Loucy (cell line): Measurements from ENCODE around the gene LRRC4B.

Experiments used
- H2AFZ ChIP-seq: fragments of 200-600 bp; sonication (generic); 2 replicates; pipeline ENCODE4 v1.6.0; 2016; ENCODE audit warnings: antibody characterized with exemption, mild to moderate bottlenecking, low read length, moderate library complexity
- H3F3A ChIP-seq: fragments of 200-600 bp; 2 replicates; pipeline ENCODE4 v1.6.0; 2016; ENCODE audit warnings: antibody characterized with exemption, low read depth, mild to moderate bottlenecking
- H3K27me3 ChIP-seq: fragments of 200-600 bp; sonication (generic); 2 replicates; pipeline ENCODE4 v1.6.1; 2014; ENCODE audit warnings: low read length, mild to moderate bottlenecking; ENCODE audit not compliant: insufficient read depth, poor library complexity, severe bottlenecking
- H3K36me3 ChIP-seq: fragments of 200-600 bp; sonication (generic); 2 replicates; pipeline ENCODE4 v1.6.1; 2016; ENCODE audit warnings: low read length; ENCODE audit not compliant: insufficient read depth
- H3K4me1 ChIP-seq: fragments of 200-600 bp; sonication (generic); 2 replicates; pipeline ENCODE4 v1.5.1; 2014; ENCODE audit warnings: low read length, mild to moderate bottlenecking; ENCODE audit not compliant: insufficient read depth, poor library complexity, severe bottlenecking
- H3K4me2 ChIP-seq: fragments of 200-600 bp; sonication (generic); 2 replicates; pipeline ENCODE4 v1.6.0; 2014; ENCODE audit warnings: antibody characterized with exemption, low read length, low read depth, mild to moderate bottlenecking; ENCODE audit not compliant: poor library complexity, severe bottlenecking
- H3K4me3 ChIP-seq: fragments of 200-600 bp; sonication (generic); 2 replicates; pipeline ENCODE4 v1.5.1; 2014; ENCODE audit warnings: low read length, mild to moderate bottlenecking, mixed read lengths; ENCODE audit not compliant: poor library complexity, severe bottlenecking
- H3K79me2 ChIP-seq: fragments of 200-600 bp; sonication (generic); 2 replicates; pipeline ENCODE4 v1.6.1; 2014; ENCODE audit warnings: low read length; ENCODE audit not compliant: insufficient read depth
- H3K9ac ChIP-seq: fragments of 200-600 bp; sonication (generic); 2 replicates; pipeline ENCODE4 v1.6.0; 2014; ENCODE audit warnings: mild to moderate bottlenecking, low read depth, low read length, moderate library complexity; ENCODE audit not compliant: poor library complexity, severe bottlenecking
- H3K9me2 ChIP-seq: fragments of 200-600 bp; sonication (generic); replicated peaks from 2 replicates; pipeline ENCODE4 v1.6.1; 2016; ENCODE audit warnings: low read depth, low read length, mixed read lengths
- H3K9me3 ChIP-seq: fragments of 200-600 bp; sonication (generic); 2 replicates; pipeline ENCODE4 v1.6.1; 2014; ENCODE audit warnings: mild to moderate bottlenecking, antibody characterized with exemption, low read length, low read depth; ENCODE audit not compliant: insufficient read depth
- H4K20me1 ChIP-seq: fragments of 200-600 bp; sonication (generic); 2 replicates; pipeline ENCODE4 v1.6.0; 2014; ENCODE audit warnings: antibody characterized with exemption, low read length, mild to moderate bottlenecking; ENCODE audit not compliant: insufficient read depth, poor library complexity, severe bottlenecking
- CTCF ChIP-seq: fragments of 200-600 bp; sonication (generic); conservative IDR thresholded peaks from 2 replicates; pipeline ENCODE4 v1.5.1; 2014; ENCODE audit warnings: mild to moderate bottlenecking, antibody characterized with exemption, low read length
- EZH2phosphoT487 ChIP-seq: fragments of 200-600 bp; IDR thresholded peaks from 2 replicates; pipeline ENCODE4 v1.6.1; 2018; ENCODE audit warnings: antibody characterized with exemption, mild to moderate bottlenecking, moderate library complexity, borderline replicate concordance

Gene LRRC4B

GRCh38 chr19:50492303-50493052, 75.8 kb downstream of the LRRC4B start:
- H3K4me1 ChIP-seq = no peaks in the 10 kb centered on the region
- peaks cover 3% of the 10 kb centered on the region; the same call in 1 of the 2 replicates for H3K9me3 ChIP-seq
- no peak overlapping the region for H2AFZ ChIP-seq
- H3K36me3 ChIP-seq = no peaks in the 10 kb centered on the region
- no peaks in the 10 kb centered on the region for H3K9me2 ChIP-seq
- H3K4me2 ChIP-seq = no peak overlapping the region
- TF ChIP-seq EZH2phosphoT487 (no peak), CTCF (no peak)
- no peaks in the 10 kb centered on the region for H4K20me1 ChIP-seq
- no peaks in the 10 kb centered on the region for H3K27me3 ChIP-seq
- H3K4me3 ChIP-seq = no peak overlapping the region
- no peak overlapping the region for H3K9ac ChIP-seq
- H3K79me2 ChIP-seq = no peaks in the 10 kb centered on the region
- H3F3A ChIP-seq = no peaks in the 10 kb centered on the region

GRCh38 chr19:50490991-50491472, 77.2 kb downstream of the LRRC4B start:
- TF ChIP-seq EZH2phosphoT487 (no peak), CTCF (no peak)

GRCh38 chr19:50490411-50490811, 77.8 kb downstream of the LRRC4B start:
- no peaks in the 10 kb centered on the region for H4K20me1 ChIP-seq
- H3K9ac ChIP-seq = no peak overlapping the region
- no peaks in the 10 kb centered on the region for H3K9me2 ChIP-seq
- H3K36me3 ChIP-seq = no peaks in the 10 kb centered on the region
- H3K27me3 ChIP-seq = no peaks in the 10 kb centered on the region
- no peaks in the 10 kb centered on the region for H3K79me2 ChIP-seq
- H3F3A ChIP-seq = no peaks in the 10 kb centered on the region
- no peak overlapping the region for H3K4me3 ChIP-seq
- peaks cover 3% of the 10 kb centered on the region; the same call in 1 of the 2 replicates for H3K9me3 ChIP-seq
- H3K4me1 ChIP-seq = no peaks in the 10 kb centered on the region
- H3K4me2 ChIP-seq = no peak overlapping the region
- TF ChIP-seq CTCF (no peak), EZH2phosphoT487 (no peak)
- H2AFZ ChIP-seq = no peak overlapping the region

More at GRCh38 chr19:50490991-50491472, 77.2 kb downstream of the LRRC4B start:
- no peaks in the 10 kb centered on the region for H4K20me1 ChIP-seq
- H3K4me1 ChIP-seq = no peaks in the 10 kb centered on the region
- H3K27me3 ChIP-seq = no peaks in the 10 kb centered on the region
- H3K9ac ChIP-seq = no peak overlapping the region
- no peaks in the 10 kb centered on the region for H3K9me2 ChIP-seq
- H3K9me3 ChIP-seq = peaks cover 3% of the 10 kb centered on the region; the same call in 1 of the 2 replicates
- no peak overlapping the region for H3K4me3 ChIP-seq
- no peaks in the 10 kb centered on the region for H3F3A ChIP-seq
- H3K79me2 ChIP-seq = no peaks in the 10 kb centered on the region
- no peak overlapping the region for H2AFZ ChIP-seq
- no peaks in the 10 kb centered on the region for H3K36me3 ChIP-seq
- no peak overlapping the region for H3K4me2 ChIP-seq
